GM18511 (cell line): ENCODE measurements around the gene CCDC85C.

Experiments used
- ATAC-seq: cut with Tn5 transposase; IDR thresholded peaks from one replicate; pipeline ENCODE4 v1.9.1; 2021; ENCODE audit warnings: mild to moderate bottlenecking, moderate library complexity; ENCODE audit not compliant: unreplicated experiment

The CCDC85C gene

GRCh38 chr14:99515301-99516155 is 88.5 kb downstream of the CCDC85C start:
- no peak for ATAC-seq

DNA sequence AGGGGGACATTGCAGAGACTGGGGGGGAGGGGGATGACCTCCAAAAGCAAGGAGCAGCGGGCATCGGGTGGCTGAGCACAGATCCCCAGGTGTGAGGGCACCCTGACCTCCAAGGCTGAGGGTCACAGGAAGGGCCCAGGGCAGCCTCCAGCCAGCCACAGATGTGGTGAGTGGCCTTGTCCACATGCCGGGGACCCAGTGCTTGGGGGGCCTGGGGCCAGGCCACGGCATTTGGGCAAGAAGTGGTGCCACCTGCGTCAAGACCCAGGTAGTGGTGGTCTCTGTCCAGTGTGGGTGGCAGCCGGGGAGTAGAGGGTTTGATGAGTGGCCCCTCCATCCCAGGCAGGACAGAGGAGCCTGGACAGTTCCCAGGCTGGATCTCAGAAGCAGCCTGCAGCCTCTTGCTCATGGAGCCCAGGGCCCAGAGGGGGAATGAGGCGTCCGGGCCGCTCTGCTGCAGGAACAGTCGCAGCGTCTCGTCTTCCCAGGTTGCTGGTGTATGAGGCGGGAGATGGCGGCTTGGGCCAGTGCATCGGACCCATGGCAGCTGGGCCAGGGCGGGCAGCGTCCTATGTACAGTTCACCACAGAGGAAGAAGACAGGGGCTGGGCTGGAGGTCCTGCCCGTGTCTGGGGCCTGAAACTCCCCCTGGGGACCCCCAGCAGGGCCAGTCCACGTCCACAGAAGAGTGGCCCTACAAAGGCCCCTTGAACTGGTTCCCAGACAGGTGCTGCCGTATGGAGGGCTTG is 89.3 kb downstream of the CCDC85C start:
- no peak for ATAC-seq

GRCh38 chr14:99513946-99514551 is 90.0 kb downstream of the CCDC85C start:
- ATAC-seq, result no peak

DNA sequence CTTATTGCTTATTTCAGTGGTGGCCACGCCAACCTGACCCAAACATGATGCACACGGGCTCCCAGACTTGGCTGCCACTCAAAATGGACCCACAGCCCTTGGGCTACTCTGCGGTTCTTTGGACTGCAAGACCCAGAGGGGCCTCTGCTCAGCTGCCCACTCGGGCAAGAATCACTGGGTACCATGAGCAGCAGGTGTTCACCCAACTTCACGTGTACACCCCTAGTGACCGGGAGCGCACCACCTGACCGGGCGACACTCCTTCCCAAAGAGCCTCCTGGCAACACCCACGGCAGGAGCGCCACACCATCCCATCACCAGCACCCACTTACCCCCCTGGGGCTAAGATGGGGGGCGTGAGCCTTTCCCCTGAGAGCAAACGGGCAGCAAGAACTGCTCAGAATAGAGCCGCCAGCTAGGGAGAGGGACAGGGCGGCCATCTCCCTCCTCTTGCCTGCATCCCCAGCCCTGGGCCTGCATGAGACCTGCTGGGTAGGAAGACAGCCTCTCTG is 90.8 kb downstream of the CCDC85C start:
- ATAC-seq, result no peak

GRCh38 chr14:99512571-99513182 is 91.3 kb downstream of the CCDC85C start:
- ATAC-seq, result no peak

DNA sequence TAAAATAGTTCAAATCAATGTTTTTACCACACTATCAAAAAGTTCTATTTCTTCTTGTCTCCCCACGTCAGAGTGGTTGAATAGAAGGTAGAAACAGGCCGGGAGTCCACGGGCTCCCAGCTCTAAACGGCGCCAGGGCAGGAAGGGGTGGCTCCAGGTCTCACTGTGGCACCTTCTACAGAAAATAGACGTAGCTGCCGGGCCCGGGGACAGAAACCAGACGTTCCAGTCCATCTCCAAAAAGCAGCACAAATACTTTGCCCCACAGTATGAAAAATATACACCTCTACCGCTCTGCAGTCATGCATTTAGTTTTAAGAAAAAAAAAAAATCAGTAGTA is 91.9 kb downstream of the CCDC85C start:
- no peak for ATAC-seq

GRCh38 chr14:99511421-99512109 is 92.4 kb downstream of the CCDC85C start:
- no peak for ATAC-seq

DNA sequence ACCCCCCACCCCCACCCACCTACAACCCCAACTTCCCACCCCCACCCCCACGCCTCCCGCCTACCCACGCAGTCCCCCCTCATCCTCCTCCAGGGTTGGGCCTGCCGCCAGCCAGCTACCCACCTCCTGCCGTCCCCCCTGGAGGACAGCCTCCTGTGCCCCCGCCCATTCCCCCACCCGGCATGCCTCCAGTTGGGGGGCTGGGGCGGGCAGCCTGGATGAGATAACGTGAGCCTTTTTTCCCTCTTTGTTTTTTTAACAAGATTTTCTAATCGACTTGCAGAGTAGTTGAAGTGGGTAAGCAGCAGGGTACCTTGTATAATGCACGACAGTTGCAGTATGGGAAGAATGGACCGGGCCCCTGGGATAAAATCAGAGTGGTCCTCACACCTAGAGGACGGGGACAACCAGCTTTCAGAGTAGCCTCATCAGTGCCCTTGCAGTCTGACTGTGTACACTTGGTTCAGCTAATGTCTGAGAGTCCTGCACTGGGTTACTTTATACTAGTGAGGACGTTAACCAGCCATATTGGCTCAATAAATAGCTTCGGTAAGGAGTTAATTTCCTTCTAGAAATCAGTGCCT is 93.4 kb downstream of the CCDC85C start:
- ATAC-seq, result no peak

- ATAC-seq, result no peak
These were observed 94.0 kb downstream of the CCDC85C start for GRCh38 chr14:99509871-99510555.

DNA sequence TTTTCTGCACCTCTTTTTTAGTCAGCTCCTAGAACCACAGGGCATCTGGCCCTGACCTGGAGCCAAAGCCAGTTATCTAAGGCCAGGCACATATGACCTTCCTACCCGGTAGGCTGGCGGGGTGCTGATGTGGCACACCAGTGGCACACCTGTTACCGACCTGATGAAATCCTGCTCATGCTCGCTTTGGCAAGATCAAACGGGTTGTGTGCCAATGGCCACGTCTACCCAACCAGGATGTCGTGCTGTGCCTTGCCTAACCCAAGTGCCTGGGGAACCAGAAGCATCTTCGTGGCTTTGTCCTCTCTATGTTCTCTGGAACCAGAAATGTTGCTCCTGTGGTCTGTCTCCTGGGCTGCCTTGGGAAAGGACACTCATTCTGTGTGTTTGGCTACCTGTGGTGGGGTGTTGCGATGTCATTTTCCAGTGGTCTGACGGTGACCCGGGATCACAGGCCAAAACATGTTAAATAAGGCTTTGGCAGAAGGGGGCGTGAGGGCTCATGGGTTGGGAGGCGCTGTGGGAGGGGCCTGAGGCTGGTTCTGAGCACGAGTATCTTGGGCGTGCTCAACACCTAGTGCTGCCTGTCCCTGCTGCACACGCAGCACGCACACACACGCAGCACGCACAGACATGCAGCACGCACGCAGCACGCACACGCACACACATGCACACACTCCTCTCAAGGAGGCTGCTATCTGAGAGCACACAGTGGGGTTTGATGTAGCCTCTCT is 94.9 kb downstream of the CCDC85C start:
- ATAC-seq, result no peak

DNA sequence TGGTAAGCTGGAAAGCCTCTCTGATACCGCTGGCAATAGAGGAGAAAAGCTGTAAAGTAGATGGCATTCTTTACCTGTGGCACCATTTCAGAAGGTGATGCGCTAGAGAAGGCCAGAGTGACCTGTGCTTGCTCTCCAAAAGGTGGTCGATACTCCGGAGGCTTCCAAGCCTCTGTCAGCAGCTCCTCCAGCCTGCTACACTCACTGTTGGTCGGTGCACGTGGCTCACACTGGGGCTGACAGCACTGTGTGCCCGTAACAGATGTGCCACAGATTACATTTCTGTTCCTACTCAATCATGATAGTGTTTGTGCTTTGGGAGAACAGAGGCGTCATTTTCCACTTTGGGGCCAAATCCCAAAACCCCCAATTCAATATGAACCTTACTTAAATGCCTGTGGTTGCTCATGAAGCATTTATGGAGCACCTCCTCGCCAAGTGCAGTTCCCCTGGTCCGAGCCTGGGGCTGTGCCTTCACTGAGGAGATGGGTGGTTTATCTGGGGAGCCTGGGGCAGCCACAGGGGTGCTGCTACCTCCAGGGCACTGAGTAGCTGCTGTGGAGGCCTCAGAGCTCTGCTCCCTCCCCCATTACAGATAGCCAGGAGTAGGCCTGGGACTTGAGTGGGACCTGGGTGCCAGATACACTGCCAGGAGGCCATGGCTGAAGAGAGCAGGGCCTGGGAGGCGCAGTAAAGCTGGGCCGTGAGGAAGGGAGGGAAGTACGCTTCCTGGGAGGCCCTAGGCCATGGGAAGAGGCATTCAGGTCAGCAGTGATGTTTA is 96.0 kb downstream of the CCDC85C start:
- no peak for ATAC-seq

- ATAC-seq, result no peak
These were observed 97.7 kb downstream of the CCDC85C start for GRCh38 chr14:99506276-99506675.

GRCh38 chr14:99505089-99505488 is 98.9 kb downstream of the CCDC85C start:
- no peak for ATAC-seq

DNA sequence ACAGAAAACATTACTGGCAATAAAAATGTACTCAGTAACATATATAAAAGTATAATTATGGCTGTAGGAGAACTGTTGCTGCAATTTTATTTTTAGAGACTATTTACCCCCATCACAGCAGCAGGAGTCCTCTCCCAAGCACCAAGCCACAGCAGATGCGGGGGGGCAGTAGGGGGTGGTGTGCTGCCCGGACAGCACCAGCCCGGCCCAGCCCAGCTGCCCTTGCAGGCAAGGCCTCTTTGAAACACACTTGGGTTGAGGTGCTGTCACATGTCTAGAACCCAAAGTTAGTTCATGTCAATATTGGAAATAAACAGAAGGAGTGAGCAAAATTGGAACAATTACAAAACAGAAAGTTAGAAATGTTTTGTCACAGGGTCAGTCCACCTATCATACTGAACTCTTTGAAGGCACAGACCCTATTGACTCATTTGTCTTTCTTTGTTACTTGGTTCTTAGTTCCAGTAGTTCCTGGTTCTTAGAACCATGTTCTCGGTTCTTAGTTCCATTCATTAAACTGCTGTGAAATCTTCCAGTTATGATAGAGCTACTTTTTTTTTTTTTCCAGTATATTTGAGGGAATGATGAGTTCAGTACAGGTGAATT is 100.1 kb downstream of the CCDC85C start:
- ATAC-seq, result no peak

DNA sequence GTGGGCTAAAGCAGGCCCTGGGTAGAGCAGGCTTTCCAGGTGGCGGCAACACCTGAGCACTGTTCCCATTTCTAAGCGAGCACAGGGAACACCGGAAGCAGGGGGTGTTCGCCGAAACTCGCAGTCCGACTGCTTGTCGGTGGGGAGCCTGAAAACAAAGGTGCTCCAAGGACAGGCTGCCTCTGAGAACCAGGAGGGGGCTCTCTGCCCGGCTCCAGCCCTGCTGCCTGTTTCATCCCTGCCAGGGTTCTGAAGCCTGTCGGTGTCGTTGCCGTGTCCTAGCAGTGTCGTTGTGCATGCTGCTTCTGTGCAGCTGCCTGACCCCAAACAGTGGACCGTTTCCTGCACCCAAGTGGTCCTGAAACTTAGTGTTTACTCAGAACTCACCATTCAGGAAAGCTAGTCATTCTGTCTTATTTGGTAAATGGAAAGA is 101.0 kb downstream of the CCDC85C start:
- no peak for ATAC-seq

DNA sequence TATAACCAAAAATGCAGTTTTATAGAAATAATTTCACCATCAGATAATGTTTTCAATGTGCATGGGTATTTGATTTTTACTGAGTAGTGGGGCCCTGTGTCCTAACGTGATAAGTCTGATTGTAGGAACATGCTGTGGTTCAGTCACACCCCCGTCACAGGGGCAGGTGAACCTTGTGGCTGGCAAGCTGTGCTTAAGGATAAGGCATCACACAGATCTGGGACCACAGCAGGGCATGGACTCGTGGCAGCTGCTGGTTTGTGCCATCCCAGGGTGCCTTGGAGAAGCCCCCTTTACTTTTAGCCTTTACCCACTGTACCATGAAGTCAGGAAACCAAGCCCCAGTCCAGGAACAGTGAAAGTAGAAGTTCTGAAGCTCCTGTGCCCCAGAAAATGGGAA is 106.1 kb downstream of the CCDC85C start:
- no peak for ATAC-seq

- ATAC-seq, result no peak
These were observed 106.7 kb downstream of the CCDC85C start for GRCh38 chr14:99497341-99497740.

- no peak for ATAC-seq
These were observed 119.9 kb downstream of the CCDC85C start for GRCh38 chr14:99484106-99484505.
